ENCODE results near the gene NECTIN1. TPM values are rescaled to one million over a fixed set of nuclear protein-coding genes. Genes with fewer than 3 reads are reported as not detected.
A peak's percentile ranks its signal among the peaks of the same experiment; 100 is the strongest.

Gene NECTIN1
- total RNA-seq, 1 donor from 2014 or later = 62.9 TPM

GRCh38 chr11:119664701-119665420 lies 64.1 kb downstream of the NECTIN1 start:
- TF ChIP-seq, protein P1, sequence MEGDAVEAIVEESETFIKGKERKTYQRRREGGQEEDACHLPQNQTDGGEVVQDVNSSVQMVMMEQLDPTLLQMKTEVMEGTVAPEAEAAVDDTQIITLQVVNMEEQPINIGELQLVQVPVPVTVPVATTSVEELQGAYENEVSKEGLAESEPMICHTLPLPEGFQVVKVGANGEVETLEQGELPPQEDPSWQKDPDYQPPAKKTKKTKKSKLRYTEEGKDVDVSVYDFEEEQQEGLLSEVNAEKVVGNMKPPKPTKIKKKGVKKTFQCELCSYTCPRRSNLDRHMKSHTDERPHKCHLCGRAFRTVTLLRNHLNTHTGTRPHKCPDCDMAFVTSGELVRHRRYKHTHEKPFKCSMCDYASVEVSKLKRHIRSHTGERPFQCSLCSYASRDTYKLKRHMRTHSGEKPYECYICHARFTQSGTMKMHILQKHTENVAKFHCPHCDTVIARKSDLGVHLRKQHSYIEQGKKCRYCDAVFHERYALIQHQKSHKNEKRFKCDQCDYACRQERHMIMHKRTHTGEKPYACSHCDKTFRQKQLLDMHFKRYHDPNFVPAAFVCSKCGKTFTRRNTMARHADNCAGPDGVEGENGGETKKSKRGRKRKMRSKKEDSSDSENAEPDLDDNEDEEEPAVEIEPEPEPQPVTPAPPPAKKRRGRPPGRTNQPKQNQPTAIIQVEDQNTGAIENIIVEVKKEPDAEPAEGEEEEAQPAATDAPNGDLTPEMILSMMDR (conservative IDR thresholded peaks at IDR 0.05) = no peak
- Mint-ChIP-seq H3K27me3 (no peaks in the 10 kb centered on the region), H3K27ac (no peak overlapping the region), H3K4me1 (ENCODE audit: unreplicated experiment) (peaks cover 23% of the 10 kb centered on the region), H3K36me3 (peaks cover 4% of the 10 kb centered on the region), H3K4me3 (no peak overlapping the region), H3K9me3 (no peaks in the 10 kb centered on the region)
- no peak for DNase-seq (ENCODE audit: extremely low spot score, unreplicated experiment)

DNA sequence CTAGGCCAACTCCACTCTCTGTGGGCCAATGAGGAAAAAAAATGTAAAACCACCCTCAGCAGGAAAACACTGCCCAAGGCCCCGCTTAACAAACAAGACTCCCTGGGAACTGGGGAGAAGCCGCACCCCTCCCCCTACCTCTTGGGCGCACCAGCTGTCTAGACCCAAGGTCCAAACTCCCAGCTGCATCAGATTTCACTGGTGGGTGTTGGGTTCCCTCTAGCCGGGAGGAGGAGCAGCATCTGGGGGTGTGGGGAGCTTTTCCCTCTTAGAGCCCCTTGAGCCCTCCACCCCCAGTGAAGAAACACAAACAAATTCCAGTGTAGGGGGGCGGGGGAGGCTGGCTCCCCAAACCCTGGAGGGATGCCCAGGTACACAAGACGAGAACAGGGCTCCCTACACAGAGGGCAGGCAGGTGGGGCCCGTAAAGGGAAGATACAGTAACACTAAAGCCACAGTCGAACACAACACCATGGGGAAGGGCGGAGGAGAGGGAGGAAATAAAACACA lies 64.9 kb downstream of the NECTIN1 start:
- Mint-ChIP-seq H3K27me3 (no peaks in the 10 kb centered on the region), H3K4me3 (no peak overlapping the region), H3K36me3 (no peaks in the 10 kb centered on the region), H3K9me3 (no peaks in the 10 kb centered on the region), H3K27ac (peak overlapping the region; percentile 36), H3K4me1 (ENCODE audit: unreplicated experiment) (peaks cover 21% of the 10 kb centered on the region)
- TF ChIP-seq, protein P1 (conservative IDR thresholded peaks at IDR 0.05) = no peak
- DNase-seq (ENCODE audit: extremely low spot score, unreplicated experiment) = no peak

DNA sequence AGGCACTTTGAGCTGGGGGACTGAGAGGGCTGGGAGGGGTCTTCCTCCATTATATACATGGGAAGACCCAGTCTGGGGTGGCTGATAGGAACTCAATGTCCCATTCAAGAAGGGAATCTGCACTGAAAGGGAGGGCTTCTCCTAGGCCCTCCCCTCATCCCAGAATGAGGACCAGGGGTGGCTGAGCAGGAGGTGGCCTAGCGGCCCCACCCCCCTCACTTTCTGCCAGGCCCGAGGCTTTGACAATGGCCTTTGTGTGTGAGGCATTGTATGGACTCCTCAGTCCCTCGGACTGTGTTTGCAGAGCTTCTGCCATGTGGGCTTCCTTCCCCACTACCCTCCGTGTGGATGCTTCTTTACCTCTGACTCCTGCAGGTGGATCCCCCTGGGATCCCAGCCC lies 65.7 kb downstream of the NECTIN1 start:
- DNase-seq (ENCODE audit: extremely low spot score, unreplicated experiment) = no peak
- peaks cover 21% of the 10 kb centered on the region for H3K4me1 Mint-ChIP-seq (ENCODE audit: unreplicated experiment)
- peak overlapping the region; percentile 22 for H3K4me3 Mint-ChIP-seq
- TF ChIP-seq, protein P1 (conservative IDR thresholded peaks at IDR 0.05) = no peak
- no peaks in the 10 kb centered on the region for H3K36me3 Mint-ChIP-seq
- peak overlapping the region; percentile 36 for H3K27ac Mint-ChIP-seq
- no peaks in the 10 kb centered on the region for H3K9me3 Mint-ChIP-seq
- H3K27me3 Mint-ChIP-seq = no peaks in the 10 kb centered on the region

GRCh38 chr11:119661226-119661625 lies 67.8 kb downstream of the NECTIN1 start:
- no peak for DNase-seq (ENCODE audit: extremely low spot score, unreplicated experiment)
- Mint-ChIP-seq H3K9me3 (no peaks in the 10 kb centered on the region), H3K4me1 (ENCODE audit: unreplicated experiment) (peaks cover 11% of the 10 kb centered on the region), H3K27me3 (no peaks in the 10 kb centered on the region), H3K36me3 (no peaks in the 10 kb centered on the region), H3K27ac (no peak overlapping the region), H3K4me3 (no peak overlapping the region)
- TF ChIP-seq, protein P1 (conservative IDR thresholded peaks at IDR 0.05) = no peak

- Mint-ChIP-seq H3K9me3 (no peaks in the 10 kb centered on the region), H3K4me3 (no peak overlapping the region), H3K27ac (peak overlapping the region; percentile 18), H3K27me3 (peaks cover 2% of the 10 kb centered on the region), H3K36me3 (no peaks in the 10 kb centered on the region), H3K4me1 (ENCODE audit: unreplicated experiment) (peaks cover 10% of the 10 kb centered on the region)
- TF ChIP-seq, protein P1 (conservative IDR thresholded peaks at IDR 0.05) = no peak
- DNase-seq (ENCODE audit: extremely low spot score, unreplicated experiment) = no peak
Measured at GRCh38 chr11:119659971-119660723, 68.9 kb downstream of the NECTIN1 start.

All from type B pancreatic cell (in vitro differentiated cells).